GM13977 (cell line): ENCODE measurements around the gene CA10.

Experiments
- DNase-seq: peaks from one replicate; pipeline ENCODE4 v3.0.0; 2012; ENCODE audit warnings: low spot score
- in situ Hi-C: fragments of 300-500 bp; cut with MboI; formaldehyde crosslinking; loops from one replicate; pipeline ENCODE4 v1.12.0; 2022; ENCODE audit warnings: low sequenced_read_pairs, low pct_unique_long_range_greater_than_20kb, mixed read lengths, inconsistent platforms; ENCODE audit not compliant: unreplicated experiment
- TF ChIP-seq, protein P1 (sequence below): IDR thresholded peaks from 2 replicates; pipeline ENCODE4 v1.5.1; 2012; ENCODE audit warnings: mild to moderate bottlenecking, control low read depth; ENCODE audit not compliant: insufficient read depth; ENCODE audit errors: extremely low read depth, missing control alignments

CA10 gene

DNA sequence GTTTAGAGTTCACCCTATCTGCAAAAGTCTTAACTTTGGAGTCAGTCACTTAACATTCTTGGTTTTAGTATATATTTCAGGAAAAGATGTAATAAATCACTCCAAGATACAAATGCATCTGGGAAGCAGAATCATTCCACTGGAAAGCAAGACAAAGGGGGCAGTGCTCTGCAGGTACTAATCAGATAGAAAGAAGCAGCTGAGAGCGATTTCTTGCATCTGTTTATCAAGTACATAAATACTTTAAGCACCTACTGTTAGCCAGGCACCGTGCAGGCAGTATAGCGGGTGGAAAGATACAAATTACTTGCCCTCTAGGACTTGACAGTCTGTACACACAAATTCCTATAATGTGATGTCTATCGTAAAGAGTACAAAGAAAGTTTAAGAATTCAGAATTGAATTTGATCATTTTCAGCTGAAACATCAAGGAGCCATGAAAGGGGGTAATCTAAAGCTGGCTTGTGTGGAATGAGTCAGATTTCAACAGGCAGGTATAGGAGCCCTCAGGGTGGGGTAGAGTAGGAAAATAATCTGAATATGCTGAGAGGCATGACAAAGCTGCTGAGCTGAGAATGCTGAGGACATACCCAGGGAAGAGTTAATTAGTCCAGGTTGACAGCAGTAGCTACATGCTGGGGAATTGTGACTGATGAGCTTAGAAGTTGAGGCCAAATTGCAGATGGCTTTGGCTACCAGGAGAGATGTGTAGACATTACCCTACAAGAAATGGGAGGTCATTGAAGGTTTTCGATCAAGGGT is 110.2 kb downstream of the CA10 start:
- in situ Hi-C loops = no loop called here

DNA sequence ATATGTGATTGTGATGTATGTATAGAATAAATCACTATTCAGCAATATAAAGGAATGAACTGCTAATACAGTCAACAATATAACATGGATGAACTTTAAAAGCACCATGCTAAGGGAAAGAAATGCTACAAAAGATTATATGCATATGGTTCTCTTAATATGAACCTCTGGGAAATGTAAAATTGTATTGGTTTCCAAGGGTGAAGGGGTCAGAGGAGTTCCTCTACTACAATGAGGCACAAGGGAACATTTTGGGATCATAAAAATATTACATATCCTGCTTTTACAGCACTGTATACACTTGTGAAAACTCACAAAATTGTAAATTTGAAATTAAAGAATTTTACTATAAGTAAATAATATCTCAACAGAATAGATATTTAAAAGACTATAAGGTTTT is 111.4 kb downstream of the CA10 start:
- DNase-seq = no peak
- TF ChIP-seq, protein P1, sequence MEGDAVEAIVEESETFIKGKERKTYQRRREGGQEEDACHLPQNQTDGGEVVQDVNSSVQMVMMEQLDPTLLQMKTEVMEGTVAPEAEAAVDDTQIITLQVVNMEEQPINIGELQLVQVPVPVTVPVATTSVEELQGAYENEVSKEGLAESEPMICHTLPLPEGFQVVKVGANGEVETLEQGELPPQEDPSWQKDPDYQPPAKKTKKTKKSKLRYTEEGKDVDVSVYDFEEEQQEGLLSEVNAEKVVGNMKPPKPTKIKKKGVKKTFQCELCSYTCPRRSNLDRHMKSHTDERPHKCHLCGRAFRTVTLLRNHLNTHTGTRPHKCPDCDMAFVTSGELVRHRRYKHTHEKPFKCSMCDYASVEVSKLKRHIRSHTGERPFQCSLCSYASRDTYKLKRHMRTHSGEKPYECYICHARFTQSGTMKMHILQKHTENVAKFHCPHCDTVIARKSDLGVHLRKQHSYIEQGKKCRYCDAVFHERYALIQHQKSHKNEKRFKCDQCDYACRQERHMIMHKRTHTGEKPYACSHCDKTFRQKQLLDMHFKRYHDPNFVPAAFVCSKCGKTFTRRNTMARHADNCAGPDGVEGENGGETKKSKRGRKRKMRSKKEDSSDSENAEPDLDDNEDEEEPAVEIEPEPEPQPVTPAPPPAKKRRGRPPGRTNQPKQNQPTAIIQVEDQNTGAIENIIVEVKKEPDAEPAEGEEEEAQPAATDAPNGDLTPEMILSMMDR = no peak
- in situ Hi-C loops = no loop called here

More for the DNA sequence above, 110.2 kb downstream of the CA10 start:
- TF ChIP-seq, protein P1 = no peak
- DNase-seq = no peak

DNA sequence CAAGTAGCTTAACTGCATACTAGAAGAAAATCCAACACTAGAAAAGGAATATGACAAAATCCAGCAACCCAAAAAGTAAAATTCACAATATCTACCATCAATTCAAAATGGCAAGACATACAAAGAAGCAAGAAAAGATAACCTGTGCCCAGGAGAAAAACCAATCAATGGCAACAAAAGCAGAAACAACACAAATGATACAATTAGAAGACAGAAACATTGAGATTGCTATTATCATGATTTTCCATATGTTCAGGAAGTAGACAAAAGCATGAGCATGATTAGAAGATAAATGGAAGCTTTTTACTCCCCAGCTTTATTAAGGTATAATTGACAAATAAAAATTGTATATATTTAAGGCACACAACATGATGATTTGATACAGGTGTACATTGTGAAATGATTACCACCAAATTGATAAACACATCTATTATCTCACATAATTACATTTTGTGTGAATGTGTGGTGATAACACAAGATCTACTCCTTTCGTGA is 117.3 kb downstream of the CA10 start:
- in situ Hi-C loops = no loop called here
- no peak for DNase-seq
- TF ChIP-seq, protein P1 = no peak

DNA sequence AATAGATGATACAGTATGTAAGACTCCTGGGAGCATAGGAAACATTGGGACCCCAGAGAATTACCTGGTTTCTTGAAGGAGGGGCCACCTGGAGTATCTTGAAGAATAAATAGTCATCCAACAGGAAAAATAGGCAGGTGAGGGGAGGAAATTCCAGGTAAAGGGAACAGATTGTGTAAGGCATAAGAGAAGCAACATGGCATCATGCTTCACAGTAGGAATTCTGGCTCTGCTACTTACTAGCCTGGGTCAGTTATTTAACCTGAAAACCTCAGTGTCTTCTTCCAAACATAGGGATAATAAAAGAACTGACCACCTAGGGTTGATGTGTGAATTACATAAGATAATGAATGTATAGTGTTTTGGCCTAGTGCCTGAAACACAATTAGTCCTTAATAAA is 122.1 kb downstream of the CA10 start:
- TF ChIP-seq, protein P1 = no peak
- no peak for DNase-seq
- in situ Hi-C loops = no loop called here

DNA sequence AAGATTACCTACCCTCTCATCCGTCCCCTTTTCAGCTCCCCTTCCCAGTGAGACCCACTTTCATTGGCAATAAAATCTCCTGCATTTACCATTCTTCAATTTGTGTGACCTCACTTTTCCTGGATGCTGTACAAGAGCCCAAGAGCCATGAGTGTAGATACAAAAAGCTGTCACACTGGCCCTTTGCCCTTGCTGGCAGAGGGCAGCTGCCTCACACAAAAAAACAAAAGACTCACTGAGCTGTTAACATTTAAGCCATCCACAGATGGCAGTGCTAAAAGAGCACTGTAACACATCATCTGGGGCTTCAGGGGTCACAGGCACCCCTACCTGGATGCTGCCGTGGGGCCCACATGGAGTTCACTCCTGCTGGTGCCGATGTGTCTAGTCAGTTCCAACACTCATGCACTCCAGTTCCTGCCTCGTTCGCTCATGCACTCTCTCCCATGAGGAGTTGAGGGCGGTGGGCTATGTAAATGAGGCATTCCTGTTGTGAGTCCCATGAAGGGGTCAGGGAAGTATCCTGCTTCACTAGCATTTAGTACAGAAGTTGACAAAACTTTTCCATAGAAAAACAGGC is 123.1 kb downstream of the CA10 start:
- in situ Hi-C loops = no loop called here
- DNase-seq = no peak
- TF ChIP-seq, protein P1 = no peak

DNA sequence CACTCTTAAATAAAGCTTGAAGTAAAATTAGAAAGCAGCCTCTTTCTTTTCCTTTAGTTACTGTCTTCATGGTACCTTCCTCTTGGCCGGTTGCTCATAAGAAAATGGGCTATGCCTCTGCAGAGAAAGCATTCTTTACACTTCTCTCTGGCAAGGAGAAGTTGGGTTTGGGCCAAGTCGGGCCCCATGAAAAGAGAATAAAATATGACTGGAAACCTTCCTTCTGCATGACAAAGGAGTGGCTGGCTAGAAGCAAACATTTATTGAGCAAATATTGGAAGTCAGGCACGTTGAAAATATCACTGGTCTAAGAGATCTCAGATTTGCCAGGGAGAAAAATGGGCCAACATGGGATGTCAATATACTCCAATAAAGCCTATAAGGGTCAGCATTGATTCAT is 126.1 kb downstream of the CA10 start:
- in situ Hi-C loops = no loop called here
- DNase-seq = no peak
- TF ChIP-seq, protein P1 = no peak
